Right cardiac atrium (tissue), 5 donors: Measurements from ENCODE around the gene PLEKHM3. TPM values are rescaled to one million over a fixed set of nuclear protein-coding genes. Genes with fewer than 3 reads are reported as not detected.

Experiments
- ATAC-seq, 2 donors: fragments of 200-7000 bp; cut with Tn5 transposase; one replicate each; pipeline versions ENCODE4 v1.8.0 to v1.9.1; 2020; ENCODE audit warnings: moderate library complexity in 2 of 2, mild to moderate bottlenecking in 1 of 2
- DNase-seq, 3 donors: peaks; one replicate each; pipeline ENCODE4 v3.0.0-alpha.2; 2020
- H3K27ac ChIP-seq: one replicate; pipeline ENCODE4 v1.5.1; 2013; ENCODE audit warnings: mild to moderate bottlenecking, low read length, control low read depth, moderate library complexity
- H3K27me3 ChIP-seq: one replicate; pipeline ENCODE4 v1.6.1; 2013; ENCODE audit not compliant: control insufficient read depth, insufficient read depth
- H3K4me1 ChIP-seq: one replicate; pipeline ENCODE4 v1.6.1; 2013; ENCODE audit warnings: low read length; ENCODE audit not compliant: control insufficient read depth, insufficient read depth
- H3K4me3 ChIP-seq: one replicate; pipeline ENCODE4 v1.5.1; 2013; ENCODE audit warnings: low read length, control low read depth
- H3K9me3 ChIP-seq: one replicate; pipeline ENCODE4 v1.6.1; 2013; ENCODE audit warnings: low read length; ENCODE audit not compliant: control insufficient read depth
- WGBS: extraction: QIAGEN DNeasy Blood & Tissue Kit; methylation state at CpG from one replicate; pipeline ENCODE4 v1.1.7; 2013; 5-methylcytosine and 5-hydroxymethylcytosine counted together
- intact Hi-C, 4 donors: fragments of 100-400 bp; cut with DNase I; formaldehyde crosslinking; loops; one replicate each; pipeline versions ENCODE4 v1.11.0 to v1.14.0; 2022 to 2023
- polyA plus RNA-seq: library from polyadenylated mRNA; stranded (reverse); fragments of 200-250 nt; gene quantifications from one replicate; pipeline ENCODE4 v1.2.3, GENCODE V29; 2013
- total RNA-seq, 4 donors: library from RNA; stranded (reverse); fragmentation: NEBNext Ultra II Directional; extraction: Animal tissue kit (Norgen Biotek cat#: 25700); gene quantifications; one replicate each; pipeline ENCODE4 v1.2.1, GENCODE V29; 2021
- donor health status: healthy with polysubstance abuse.
- donor health status: DM: no; HTN: yes; CAD: no.
- donor health status: DM: no; HTN: no; CAD: no.
- donor health status: DM: no; HTN: yes; CAD: no; lungs with severe emphysema.
- donor health status: DM: yes; HTN: yes; CAD: no.

The PLEKHM3 gene
- total and polyA plus RNA-seq, 5 donors: 6.8 to 14.7 (median 12.9) TPM

- H3K27me3 ChIP-seq: no peaks in the 10 kb centered on the region
- intact Hi-C loops: no loop called here
- DNase-seq (no peak), ATAC-seq (no peak)
- WGBS: 85% methylated on average over 4 of the region's 4 CpGs
- H3K9me3 ChIP-seq: no peaks in the 10 kb centered on the region
- no peak overlapping the region for H3K27ac ChIP-seq
- no peak overlapping the region for H3K4me3 ChIP-seq
- H3K4me1 ChIP-seq: no peaks in the 10 kb centered on the region
Measured at GRCh38 chr2:207901401-207901800, 123.9 kb downstream of the PLEKHM3 start.

GRCh38 chr2:207898354-207898695, 127.0 kb downstream of the PLEKHM3 start:
- H3K27me3 ChIP-seq: no peaks in the 10 kb centered on the region
- 85% methylated on average over 8 of the region's 8 CpGs for WGBS
- no peaks in the 10 kb centered on the region for H3K9me3 ChIP-seq
- H3K4me1 ChIP-seq: no peaks in the 10 kb centered on the region
- DNase-seq (no peak), ATAC-seq (no peak)
- intact Hi-C loops: no loop called here
- no peak overlapping the region for H3K4me3 ChIP-seq
- no peak overlapping the region for H3K27ac ChIP-seq

GRCh38 chr2:207897541-207898353, 127.6 kb downstream of the PLEKHM3 start:
- ATAC-seq: peak; percentile 27 to 32

GRCh38 chr2:207896525-207897285, 128.6 kb downstream of the PLEKHM3 start:
- H3K4me3 ChIP-seq: no peak overlapping the region
- intact Hi-C loops: no loop called here
- H3K27ac ChIP-seq: no peak overlapping the region
- WGBS: 96% methylated on average over 6 of the region's 6 CpGs
- DNase-seq: no peak
- no peaks in the 10 kb centered on the region for H3K27me3 ChIP-seq
- H3K4me1 ChIP-seq: peaks cover 6% of the 10 kb centered on the region
- no peaks in the 10 kb centered on the region for H3K9me3 ChIP-seq
- ATAC-seq: no peak

More at GRCh38 chr2:207897541-207898353, 127.6 kb downstream of the PLEKHM3 start:
- no peaks in the 10 kb centered on the region for H3K27me3 ChIP-seq
- whole genome bisulfite sequencing: 79% methylated on average over 9 of the region's 9 CpGs
- no peak overlapping the region for H3K4me3 ChIP-seq
- H3K9me3 ChIP-seq: no peaks in the 10 kb centered on the region
- H3K27ac ChIP-seq: no peak overlapping the region
- DNase-seq: no peak
- intact Hi-C loops: no loop called here
- H3K4me1 ChIP-seq: peaks cover 3% of the 10 kb centered on the region

GRCh38 chr2:207895274-207895860, 130.0 kb downstream of the PLEKHM3 start:
- H3K27me3 ChIP-seq: no peaks in the 10 kb centered on the region
- intact Hi-C loops: no loop called here
- H3K4me3 ChIP-seq: no peak overlapping the region
- no peaks in the 10 kb centered on the region for H3K9me3 ChIP-seq
- no peak for DNase-seq
- no peak overlapping the region for H3K27ac ChIP-seq
- peaks cover 6% of the 10 kb centered on the region for H3K4me1 ChIP-seq
- 90% methylated on average over 5 of the region's 5 CpGs for WGBS
- ATAC-seq: no peak

- Histone ChIP-seq H3K27me3 (no peaks in the 10 kb centered on the region), H3K4me1 (peaks cover 6% of the 10 kb centered on the region), H3K27ac (peak overlapping the region; percentile 26), H3K9me3 (no peaks in the 10 kb centered on the region), H3K4me3 (no peak overlapping the region)
- WGBS: 41% methylated on average over 7 of the region's 7 CpGs
- intact Hi-C loops: no loop called here
- ATAC-seq: peak; percentile 37 to 44
- DNase-seq: peak in 2 of 3 donors; percentile 29 to 64
Measured at GRCh38 chr2:207892716-207893402, 132.5 kb downstream of the PLEKHM3 start.

- no peaks in the 10 kb centered on the region for H3K27me3 ChIP-seq
- peaks cover 6% of the 10 kb centered on the region for H3K4me1 ChIP-seq
- no peak overlapping the region for H3K27ac ChIP-seq
- ATAC-seq (no peak), DNase-seq (no peak)
- intact Hi-C loops: no loop called here
- H3K4me3 ChIP-seq: no peak overlapping the region
- WGBS: 94% methylated on average over 4 of the region's 4 CpGs
- no peaks in the 10 kb centered on the region for H3K9me3 ChIP-seq
Measured at GRCh38 chr2:207891086-207891844, 134.1 kb downstream of the PLEKHM3 start.

GRCh38 chr2:207887500-207887899, 137.8 kb downstream of the PLEKHM3 start:
- Histone ChIP-seq H3K27me3 (no peaks in the 10 kb centered on the region), H3K4me3 (no peak overlapping the region), H3K4me1 (peaks cover 2% of the 10 kb centered on the region), H3K9me3 (no peaks in the 10 kb centered on the region), H3K27ac (no peak overlapping the region)
- ATAC-seq (peak; percentile 21 to 72), DNase-seq (no peak)
- WGBS: 63% methylated on average over 1 of the region's 1 CpG
- intact Hi-C loops: no loop called here

GRCh38 chr2:207885010-207885409, 140.3 kb downstream of the PLEKHM3 start:
- no peak overlapping the region for H3K4me3 ChIP-seq
- intact Hi-C loops: no loop called here

GRCh38 chr2:207884127-207884526, 141.2 kb downstream of the PLEKHM3 start:
- Histone ChIP-seq H3K27ac (no peak overlapping the region), H3K27me3 (no peaks in the 10 kb centered on the region), H3K4me3 (no peak overlapping the region), H3K9me3 (no peaks in the 10 kb centered on the region), H3K4me1 (no peaks in the 10 kb centered on the region)
- ATAC-seq: no peak
- intact Hi-C loops: no loop called here
- no peak for DNase-seq
- WGBS: 84% methylated on average over 2 of the region's 2 CpGs

More at GRCh38 chr2:207885010-207885409, 140.3 kb downstream of the PLEKHM3 start:
- ATAC-seq: no peak
- H3K4me1 ChIP-seq: no peaks in the 10 kb centered on the region
- no peaks in the 10 kb centered on the region for H3K27me3 ChIP-seq
- DNase-seq: no peak
- no peak overlapping the region for H3K27ac ChIP-seq
- WGBS: 95% methylated on average over 6 of the region's 6 CpGs
- no peaks in the 10 kb centered on the region for H3K9me3 ChIP-seq
